ENCODE results near the gene AP1M1. TPM values are rescaled to one million over a fixed set of nuclear protein-coding genes. Genes with fewer than 3 reads are reported as not detected.

The AP1M1 gene
- total RNA-seq, 1 experiment from 2014 or later = 30.3 TPM

GRCh38 chr19:16280306-16280705, 82.6 kb downstream of the AP1M1 start:
- Histone ChIP-seq H3K79me1 (ENCODE audit: insufficient read depth, low read depth, low read length, poor library complexity, severe bottlenecking) (no peaks in the 10 kb centered on the region), H2BK12ac (ENCODE audit: insufficient read length, low read depth, low read length) (no peak overlapping the region), H3K27me3 (ENCODE audit: insufficient read depth, low read length) (no peaks in the 10 kb centered on the region), H2BK15ac (ENCODE audit: low read depth, low read length) (no peak overlapping the region), H3K79me2 (ENCODE audit: insufficient read depth, low read length) (no peaks in the 10 kb centered on the region), H3K23ac (ENCODE audit: insufficient read length, low read depth, low read length) (no peak overlapping the region), H2AFZ (ENCODE audit: low read length) (no peak overlapping the region), H3K56ac (ENCODE audit: insufficient read length, low read depth, low read length) (no peak overlapping the region), H4K5ac (ENCODE audit: insufficient read length, low read depth, low read length) (no peak overlapping the region), H3K23me2 (ENCODE audit: insufficient read length, low read depth, low read length, poor library complexity, severe bottlenecking) (no peaks in the 10 kb centered on the region), H3K27ac (ENCODE audit: insufficient read length, low read depth, low read length) (no peak overlapping the region), H3K9me3 (ENCODE audit: control insufficient read depth, low read depth, low read length) (no peaks in the 10 kb centered on the region), H4K91ac (ENCODE audit: insufficient read length, low read depth, low read length) (no peak overlapping the region), H3T11ph (ENCODE audit: low read length) (no peak overlapping the region), H3K18ac (ENCODE audit: insufficient read length, low read depth, low read length) (no peak overlapping the region), H3K4me1 (ENCODE audit: insufficient read depth, low read length) (no peaks in the 10 kb centered on the region), H4K20me1 (ENCODE audit: control insufficient read depth, insufficient read depth, insufficient read length) (no peaks in the 10 kb centered on the region), H3K9ac (ENCODE audit: extremely low read depth, insufficient read length, low read length) (no peak overlapping the region), H2BK120ac (ENCODE audit: low read depth, low read length, poor library complexity, severe bottlenecking) (no peak overlapping the region), H2BK5ac (ENCODE audit: insufficient read length, low read length) (no peak overlapping the region), H2AK5ac (ENCODE audit: insufficient read length, low read length) (no peak overlapping the region), H3K4ac (ENCODE audit: low read depth, low read length) (no peak overlapping the region), H3K14ac (ENCODE audit: insufficient read depth, low read length) (no peak overlapping the region), H4K8ac (replicated peaks; ENCODE audit: insufficient read length, low read depth, low read length) (no peak overlapping the region), H2BK20ac (ENCODE audit: low read depth, low read length, poor library complexity, severe bottlenecking) (no peak overlapping the region), H3K4me2 (ENCODE audit: insufficient read depth, insufficient read length, low read length) (no peak overlapping the region)
- Mint-ChIP-seq H3K4me3 (no peak overlapping the region), H3K27me3 (ENCODE audit: low read depth) (no peaks in the 10 kb centered on the region; the same call in 1 of the 2 replicates), H3K4me1 (peaks cover 0 to 6% of the 10 kb centered on the region in 2 experiments; a peak in 1 of 4 replicates), H3K27ac (peak overlapping the region in 2 of 3 experiments; percentile 63 to 73; a peak in 1 of 7 replicates), H3K9me3 (no peaks in the 10 kb centered on the region), H3K36me3 (ENCODE audit: insufficient read depth in 1 of 3, low read depth in 3 of 3) (no peaks in the 10 kb centered on the region)
- DNase-seq = no peak
- no peak for TF ChIP-seq CTCF (conservative IDR thresholded peaks at IDR 0.05)
- no CpG with 5 or more reads among the region's 4 CpGs for WGBS (ENCODE audit: extremely low coverage, insufficient read length, low lambda C conversion rate)

Measured in H9 (cell line).